ENCODE measurements around the gene ITPRIP. TPM values are rescaled to one million over a fixed set of nuclear protein-coding genes. Genes with fewer than 3 reads are reported as not detected.

ITPRIP gene
- total RNA-seq, 2 donors from 2014 or later, result 42.1 to 63.0 TPM

- Mint-ChIP-seq H3K9me3 (no peaks in the 10 kb centered on the region), H3K27me3 (no peaks in the 10 kb centered on the region), H3K36me3 (no peaks in the 10 kb centered on the region), H3K4me3 (no peak overlapping the region), H3K4me1 (ENCODE audit: low read depth in 2 of 2) (peaks cover 12 to 17% of the 10 kb centered on the region in 2 donors), H3K27ac (no peak overlapping the region)
- DNase-seq (ENCODE audit: low spot score), result no peak
- no peak for ATAC-seq
Measured at GRCh38 chr10:104349623-104350126, 11.4 kb upstream of the ITPRIP start.

- ATAC-seq, result no peak
- Mint-ChIP-seq H3K4me1 (ENCODE audit: low read depth in 2 of 2) (peaks cover 12 to 17% of the 10 kb centered on the region in 2 donors), H3K27ac (no peak overlapping the region), H3K9me3 (no peaks in the 10 kb centered on the region), H3K4me3 (no peak overlapping the region), H3K36me3 (no peaks in the 10 kb centered on the region), H3K27me3 (no peaks in the 10 kb centered on the region)
- DNase-seq (ENCODE audit: low spot score), result no peak
Measured at GRCh38 chr10:104348601-104349000, 10.3 kb upstream of the ITPRIP start.

GRCh38 chr10:104347295-104348045 is 9.2 kb upstream of the ITPRIP start:
- no peak overlapping the region for H3K4me3 Mint-ChIP-seq
- peaks cover 12 to 15% of the 10 kb centered on the region in 2 donors for H3K4me1 Mint-ChIP-seq (ENCODE audit: low read depth in 2 of 2)
- no peak for DNase-seq (ENCODE audit: low spot score)
- no peaks in the 10 kb centered on the region for H3K9me3 Mint-ChIP-seq
- H3K27me3 Mint-ChIP-seq, result no peaks in the 10 kb centered on the region
- H3K27ac Mint-ChIP-seq, result no peak overlapping the region
- ATAC-seq, result no peak
- H3K36me3 Mint-ChIP-seq, result no peaks in the 10 kb centered on the region

- peak; percentile 63 to 77 for ATAC-seq
- DNase-seq (ENCODE audit: low spot score), result no peak
- Mint-ChIP-seq H3K36me3 (no peaks in the 10 kb centered on the region), H3K4me3 (no peak overlapping the region), H3K4me1 (ENCODE audit: low read depth in 2 of 2) (peaks cover 9 to 12% of the 10 kb centered on the region in 2 donors), H3K27ac (peak overlapping the region; percentile 32 to 61), H3K27me3 (no peaks in the 10 kb centered on the region), H3K9me3 (no peaks in the 10 kb centered on the region)
Measured at GRCh38 chr10:104345941-104346340, 7.7 kb upstream of the ITPRIP start.

- no peaks in the 10 kb centered on the region for H3K36me3 Mint-ChIP-seq
- peak overlapping the region; percentile 32 to 61 for H3K27ac Mint-ChIP-seq
- DNase-seq (ENCODE audit: low spot score), result no peak
- H3K4me1 Mint-ChIP-seq (ENCODE audit: low read depth in 2 of 2), result peaks cover 9 to 12% of the 10 kb centered on the region in 2 donors
- H3K27me3 Mint-ChIP-seq, result no peaks in the 10 kb centered on the region
- H3K9me3 Mint-ChIP-seq, result no peaks in the 10 kb centered on the region
- H3K4me3 Mint-ChIP-seq, result peak overlapping the region; percentile 14
- ATAC-seq, result no peak
Measured at GRCh38 chr10:104345515-104345914, 7.2 kb upstream of the ITPRIP start.

GRCh38 chr10:104344219-104344618 is 6.0 kb upstream of the ITPRIP start:
- Mint-ChIP-seq H3K4me3 (no peak overlapping the region), H3K27ac (peak overlapping the region in 1 of 2 donors; percentile 21), H3K36me3 (no peaks in the 10 kb centered on the region), H3K4me1 (ENCODE audit: low read depth in 2 of 2) (peaks cover 20 to 25% of the 10 kb centered on the region in 2 donors), H3K9me3 (no peaks in the 10 kb centered on the region), H3K27me3 (no peaks in the 10 kb centered on the region)
- ATAC-seq, result no peak
- no peak for DNase-seq (ENCODE audit: low spot score)

GRCh38 chr10:104342941-104343411 is 4.7 kb upstream of the ITPRIP start:
- H3K4me3 Mint-ChIP-seq, result no peak overlapping the region
- H3K9me3 Mint-ChIP-seq, result no peaks in the 10 kb centered on the region
- H3K4me1 Mint-ChIP-seq (ENCODE audit: low read depth in 2 of 2), result peaks cover 26 to 28% of the 10 kb centered on the region in 2 donors
- no peak for DNase-seq (ENCODE audit: low spot score)
- H3K36me3 Mint-ChIP-seq, result no peaks in the 10 kb centered on the region
- H3K27me3 Mint-ChIP-seq, result no peaks in the 10 kb centered on the region
- no peak overlapping the region for H3K27ac Mint-ChIP-seq
- no peak for ATAC-seq

- no peaks in the 10 kb centered on the region for H3K27me3 Mint-ChIP-seq
- no peak overlapping the region for H3K4me3 Mint-ChIP-seq
- peak overlapping the region; percentile 98 to 99 for H3K27ac Mint-ChIP-seq
- no peaks in the 10 kb centered on the region for H3K9me3 Mint-ChIP-seq
- ATAC-seq, result no peak
- H3K4me1 Mint-ChIP-seq (ENCODE audit: low read depth in 2 of 2), result peaks cover 31 to 34% of the 10 kb centered on the region in 2 donors
- peaks cover 6% of the 10 kb centered on the region for H3K36me3 Mint-ChIP-seq
- DNase-seq (ENCODE audit: low spot score), result no peak
Measured at GRCh38 chr10:104340641-104341040, 2.4 kb upstream of the ITPRIP start.

GRCh38 chr10:104340111-104340526 is 1.9 kb upstream of the ITPRIP start:
- Mint-ChIP-seq H3K27me3 (no peaks in the 10 kb centered on the region), H3K9me3 (no peaks in the 10 kb centered on the region), H3K36me3 (peaks cover 6% of the 10 kb centered on the region), H3K27ac (peak overlapping the region; percentile 98 to 99), H3K4me3 (peak overlapping the region; percentile 91), H3K4me1 (ENCODE audit: low read depth in 2 of 2) (peaks cover 34% of the 10 kb centered on the region in 2 donors)
- DNase-seq (ENCODE audit: low spot score) (no peak), ATAC-seq (no peak)

GRCh38 chr10:104339469-104340110 is 1.3 kb upstream of the ITPRIP start:
- peaks cover 6% of the 10 kb centered on the region for H3K36me3 Mint-ChIP-seq
- H3K4me1 Mint-ChIP-seq (ENCODE audit: low read depth in 2 of 2), result peaks cover 34 to 39% of the 10 kb centered on the region in 2 donors
- DNase-seq (ENCODE audit: low spot score) (no peak), ATAC-seq (no peak)
- H3K27me3 Mint-ChIP-seq, result no peaks in the 10 kb centered on the region
- peak overlapping the region; percentile 98 to 99 for H3K27ac Mint-ChIP-seq
- H3K4me3 Mint-ChIP-seq, result peak overlapping the region; percentile 91
- H3K9me3 Mint-ChIP-seq, result no peaks in the 10 kb centered on the region

- H3K4me3 Mint-ChIP-seq, result peak overlapping the region; percentile 91
- peak; percentile 55 to 61 for ATAC-seq
Measured at GRCh38 chr10:104337521-104337984, 712 bp downstream of the ITPRIP start.

GRCh38 chr10:104336821-104337467 is 1.3 kb downstream of the ITPRIP start:
- Mint-ChIP-seq H3K36me3 (peaks cover 6% of the 10 kb centered on the region), H3K27me3 (no peaks in the 10 kb centered on the region), H3K9me3 (no peaks in the 10 kb centered on the region), H3K27ac (peak overlapping the region; percentile 98 to 99), H3K4me1 (ENCODE audit: low read depth in 2 of 2) (peaks cover 50 to 60% of the 10 kb centered on the region in 2 donors), H3K4me3 (peak overlapping the region; percentile 91)
- no peak for ATAC-seq
- no peak for DNase-seq (ENCODE audit: low spot score)

More at GRCh38 chr10:104337521-104337984, 712 bp downstream of the ITPRIP start:
- no peaks in the 10 kb centered on the region for H3K27me3 Mint-ChIP-seq
- H3K4me1 Mint-ChIP-seq (ENCODE audit: low read depth in 2 of 2), result peaks cover 47 to 57% of the 10 kb centered on the region in 2 donors
- H3K36me3 Mint-ChIP-seq, result peaks cover 6% of the 10 kb centered on the region
- no peaks in the 10 kb centered on the region for H3K9me3 Mint-ChIP-seq
- DNase-seq (ENCODE audit: low spot score), result peak; percentile 73
- peak overlapping the region; percentile 98 to 99 for H3K27ac Mint-ChIP-seq

GRCh38 chr10:104334965-104335650 is 3.2 kb downstream of the ITPRIP start:
- no peaks in the 10 kb centered on the region for H3K27me3 Mint-ChIP-seq
- H3K4me1 Mint-ChIP-seq (ENCODE audit: low read depth in 2 of 2), result peaks cover 61 to 71% of the 10 kb centered on the region in 2 donors
- peak overlapping the region; percentile 98 to 99 for H3K27ac Mint-ChIP-seq
- peak overlapping the region; percentile 91 for H3K4me3 Mint-ChIP-seq
- H3K36me3 Mint-ChIP-seq, result peaks cover 6% of the 10 kb centered on the region
- no peaks in the 10 kb centered on the region for H3K9me3 Mint-ChIP-seq
- no peak for ATAC-seq
- DNase-seq (ENCODE audit: low spot score), result no peak

Data from natural killer cell treated with Interleukin-12 subunit alpha and Interleukin-12 subunit beta and Interleukin-15 and Interleukin-18, amount 100 ng/mL, for 72 hours (primary cell).